HepG2 (cell line): ENCODE measurements around the gene HOXA9. TPM values are rescaled to one million over a fixed set of nuclear protein-coding genes. Genes with fewer than 3 reads are reported as not detected.
A peak's percentile ranks its signal among the peaks of the same experiment; 100 is the strongest.

Experiments
- BORCS8-MEF2B ChIP-seq: sonication (generic); formaldehyde crosslinking; IDR thresholded peaks from 2 replicates; pipeline ENCODE4 v1.8.0; 2022; ENCODE audit warnings: mild to moderate bottlenecking, missing genetic modification reagents
- CBX2 ChIP-seq, 2 experiments: fragments of 200-600 bp in 1 of 2; sonication (generic); formaldehyde crosslinking in 1 of 2; IDR thresholded peaks; 2 replicates each; pipeline versions ENCODE4 v1.7.0 to v1.8.1; 2018 to 2022; ENCODE audit warnings: low read depth in 2 of 2, low read length in 1 of 2, mild to moderate bottlenecking in 1 of 2, missing genetic modification reagents in 1 of 2
- KLF12 ChIP-seq: sonication (generic); formaldehyde crosslinking; IDR thresholded peaks from 2 replicates; pipeline ENCODE4 v1.4.0; 2020; ENCODE audit warnings: missing genetic modification reagents, borderline replicate concordance
- MIER2 ChIP-seq: IDR thresholded peaks from 2 replicates; pipeline ENCODE4 v1.6.1; 2016; ENCODE audit warnings: missing biosample characterization, missing genetic modification reagents
- MTA1 ChIP-seq: sonication (generic); formaldehyde crosslinking; IDR thresholded peaks from 2 replicates; pipeline ENCODE4 v1.4.0; 2020; ENCODE audit warnings: missing genetic modification reagents, mild to moderate bottlenecking, borderline replicate concordance
- ZNF549 ChIP-seq: sonication (generic); formaldehyde crosslinking; IDR thresholded peaks from 2 replicates; pipeline ENCODE4 v1.5.0; 2020; ENCODE audit warnings: missing genetic modification reagents
- ZNF563 ChIP-seq: sonication (generic); formaldehyde crosslinking; IDR thresholded peaks from 2 replicates; pipeline ENCODE4 v1.8.0; 2022; ENCODE audit warnings: mild to moderate bottlenecking, moderate library complexity, missing genetic modification reagents
- polyA plus RNA-seq, 8 experiments: library from polyadenylated mRNA; depleted of rRNA in 3 of 8; stranded (reverse) in 7 of 8; unstranded in 1 of 8; fragments of >200 nt; fragmentation: Illumina TruSeq in 4 of 8; extraction: Trizol in 4 of 8; gene quantifications; 2 replicates each; pipeline versions ENCODE4 v1.2.1 to v1.2.3, GENCODE V29; 2011 to 2016; ENCODE audit warnings: low read depth in 4 of 8, missing spikeins in 1 of 8, mixed read lengths in 1 of 8; ENCODE audit not compliant: insufficient read depth in 1 of 8
- total RNA-seq, 5 experiments: library from RNA; depleted of rRNA; stranded (reverse); fragments of >200 nt; fragmentation: Illumina TruSeq; extraction: Trizol; gene quantifications; 2 replicates each; pipeline ENCODE4 v1.2.3, GENCODE V29; 2016; ENCODE audit warnings: low read depth in 1 of 5
- TF ChIP-seq, protein P1 (sequence below): sonication (generic); formaldehyde crosslinking; IDR thresholded peaks from 2 replicates; pipeline ENCODE4 v1.8.0; 2023; ENCODE audit warnings: mild to moderate bottlenecking, missing genetic modification reagents
- TF ChIP-seq, protein P2 (sequence below): sonication (generic); formaldehyde crosslinking; IDR thresholded peaks from 2 replicates; pipeline ENCODE4 v1.4.0; 2020; ENCODE audit warnings: mild to moderate bottlenecking, missing genetic modification reagents, borderline replicate concordance
- TF ChIP-seq, protein P3 (sequence below): sonication (generic); formaldehyde crosslinking; IDR thresholded peaks from 2 replicates; pipeline ENCODE4 v1.5.0; 2020; ENCODE audit warnings: mild to moderate bottlenecking, missing genetic modification reagents, borderline replicate concordance
- TF ChIP-seq, protein P4 (sequence below): IDR thresholded peaks from 2 replicates; pipeline ENCODE4 v1.6.1; 2016; ENCODE audit warnings: low read depth

HOXA9 gene
- total and polyA plus RNA-seq, 2 of the 13 experiments (the other 11 are each of a cell fraction or from before 2014, with no cell fraction given), result not detected

DNA sequence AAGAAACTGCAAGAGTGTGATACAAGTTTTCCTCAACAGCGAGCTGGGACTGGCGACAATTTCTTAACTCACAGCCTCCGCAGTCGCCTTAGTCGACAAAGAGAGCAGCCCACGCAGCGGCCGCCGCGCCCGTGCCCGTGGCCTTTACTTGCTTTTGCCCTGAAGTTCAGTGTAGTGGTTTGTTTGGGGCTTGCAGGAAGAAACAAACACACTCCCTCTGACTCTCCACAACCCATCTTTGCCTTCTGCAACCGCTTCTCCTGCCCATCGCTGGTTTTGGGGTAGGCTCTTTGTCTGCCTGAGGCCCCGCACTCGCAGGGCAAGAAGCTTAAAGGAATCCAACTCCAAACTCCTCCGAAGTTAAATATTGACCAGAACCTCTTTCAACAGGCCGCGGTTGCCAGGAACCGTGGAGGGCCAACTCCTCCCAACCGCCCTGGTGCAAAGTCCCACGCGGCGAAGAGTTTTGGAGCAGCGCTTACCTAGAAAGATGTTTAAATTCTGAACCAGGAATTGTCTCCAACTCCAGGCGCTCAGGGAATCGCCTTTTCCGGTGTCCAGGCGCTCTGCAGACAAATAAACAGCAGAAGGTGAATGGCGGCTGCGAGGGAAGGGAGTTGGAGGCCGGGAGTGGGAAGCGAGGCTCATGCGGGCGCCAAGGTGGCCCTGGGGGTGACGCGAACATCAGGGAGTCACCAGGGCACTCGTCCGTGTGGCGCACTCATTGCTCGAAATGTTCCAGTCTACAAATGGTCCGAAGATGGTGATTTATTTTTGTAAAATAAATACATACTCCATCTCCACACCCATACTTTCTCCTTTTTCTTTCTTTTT, 43.0 kb downstream of the HOXA9 start (continued):
- TF ChIP-seq, protein P1, sequence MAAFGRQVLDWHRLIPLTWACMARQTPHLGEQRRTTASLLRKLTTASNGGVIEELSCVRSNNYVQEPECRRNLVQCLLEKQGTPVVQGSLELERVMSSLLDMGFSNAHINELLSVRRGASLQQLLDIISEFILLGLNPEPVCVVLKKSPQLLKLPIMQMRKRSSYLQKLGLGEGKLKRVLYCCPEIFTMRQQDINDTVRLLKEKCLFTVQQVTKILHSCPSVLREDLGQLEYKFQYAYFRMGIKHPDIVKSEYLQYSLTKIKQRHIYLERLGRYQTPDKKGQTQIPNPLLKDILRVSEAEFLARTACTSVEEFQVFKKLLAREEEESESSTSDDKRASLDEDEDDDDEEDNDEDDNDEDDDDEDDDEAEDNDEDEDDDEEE (CRISPR knock-in tag), result no peak
- TF ChIP-seq BORCS8-MEF2B, result peak; percentile 55; the same call in 1 of the 2 replicates
- TF ChIP-seq, protein P2, sequence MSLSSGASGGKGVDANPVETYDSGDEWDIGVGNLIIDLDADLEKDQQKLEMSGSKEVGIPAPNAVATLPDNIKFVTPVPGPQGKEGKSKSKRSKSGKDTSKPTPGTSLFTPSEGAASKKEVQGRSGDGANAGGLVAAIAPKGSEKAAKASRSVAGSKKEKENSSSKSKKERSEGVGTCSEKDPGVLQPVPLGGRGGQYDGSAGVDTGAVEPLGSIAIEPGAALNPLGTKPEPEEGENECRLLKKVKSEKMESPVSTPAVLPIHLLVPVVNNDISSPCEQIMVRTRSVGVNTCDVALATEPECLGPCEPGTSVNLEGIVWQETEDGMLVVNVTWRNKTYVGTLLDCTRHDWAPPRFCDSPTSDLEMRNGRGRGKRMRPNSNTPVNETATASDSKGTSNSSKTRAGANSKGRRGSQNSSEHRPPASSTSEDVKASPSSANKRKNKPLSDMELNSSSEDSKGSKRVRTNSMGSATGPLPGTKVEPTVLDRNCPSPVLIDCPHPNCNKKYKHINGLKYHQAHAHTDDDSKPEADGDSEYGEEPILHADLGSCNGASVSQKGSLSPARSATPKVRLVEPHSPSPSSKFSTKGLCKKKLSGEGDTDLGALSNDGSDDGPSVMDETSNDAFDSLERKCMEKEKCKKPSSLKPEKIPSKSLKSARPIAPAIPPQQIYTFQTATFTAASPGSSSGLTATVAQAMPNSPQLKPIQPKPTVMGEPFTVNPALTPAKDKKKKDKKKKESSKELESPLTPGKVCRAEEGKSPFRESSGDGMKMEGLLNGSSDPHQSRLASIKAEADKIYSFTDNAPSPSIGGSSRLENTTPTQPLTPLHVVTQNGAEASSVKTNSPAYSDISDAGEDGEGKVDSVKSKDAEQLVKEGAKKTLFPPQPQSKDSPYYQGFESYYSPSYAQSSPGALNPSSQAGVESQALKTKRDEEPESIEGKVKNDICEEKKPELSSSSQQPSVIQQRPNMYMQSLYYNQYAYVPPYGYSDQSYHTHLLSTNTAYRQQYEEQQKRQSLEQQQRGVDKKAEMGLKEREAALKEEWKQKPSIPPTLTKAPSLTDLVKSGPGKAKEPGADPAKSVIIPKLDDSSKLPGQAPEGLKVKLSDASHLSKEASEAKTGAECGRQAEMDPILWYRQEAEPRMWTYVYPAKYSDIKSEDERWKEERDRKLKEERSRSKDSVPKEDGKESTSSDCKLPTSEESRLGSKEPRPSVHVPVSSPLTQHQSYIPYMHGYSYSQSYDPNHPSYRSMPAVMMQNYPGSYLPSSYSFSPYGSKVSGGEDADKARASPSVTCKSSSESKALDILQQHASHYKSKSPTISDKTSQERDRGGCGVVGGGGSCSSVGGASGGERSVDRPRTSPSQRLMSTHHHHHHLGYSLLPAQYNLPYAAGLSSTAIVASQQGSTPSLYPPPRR (CRISPR knock-in tag), result peak; percentile 79; the same call in 1 of the 2 replicates
- TF ChIP-seq ZNF549 (CRISPR knock-in tag), result no peak
- TF ChIP-seq MIER2, result 0 out of 2 replicates have a peak, but pooled peaks have one; percentile 37
- TF ChIP-seq ZNF563 (CRISPR knock-in tag), result peak; percentile 40; the same call in 1 of the 2 replicates
- TF ChIP-seq, protein P3, sequence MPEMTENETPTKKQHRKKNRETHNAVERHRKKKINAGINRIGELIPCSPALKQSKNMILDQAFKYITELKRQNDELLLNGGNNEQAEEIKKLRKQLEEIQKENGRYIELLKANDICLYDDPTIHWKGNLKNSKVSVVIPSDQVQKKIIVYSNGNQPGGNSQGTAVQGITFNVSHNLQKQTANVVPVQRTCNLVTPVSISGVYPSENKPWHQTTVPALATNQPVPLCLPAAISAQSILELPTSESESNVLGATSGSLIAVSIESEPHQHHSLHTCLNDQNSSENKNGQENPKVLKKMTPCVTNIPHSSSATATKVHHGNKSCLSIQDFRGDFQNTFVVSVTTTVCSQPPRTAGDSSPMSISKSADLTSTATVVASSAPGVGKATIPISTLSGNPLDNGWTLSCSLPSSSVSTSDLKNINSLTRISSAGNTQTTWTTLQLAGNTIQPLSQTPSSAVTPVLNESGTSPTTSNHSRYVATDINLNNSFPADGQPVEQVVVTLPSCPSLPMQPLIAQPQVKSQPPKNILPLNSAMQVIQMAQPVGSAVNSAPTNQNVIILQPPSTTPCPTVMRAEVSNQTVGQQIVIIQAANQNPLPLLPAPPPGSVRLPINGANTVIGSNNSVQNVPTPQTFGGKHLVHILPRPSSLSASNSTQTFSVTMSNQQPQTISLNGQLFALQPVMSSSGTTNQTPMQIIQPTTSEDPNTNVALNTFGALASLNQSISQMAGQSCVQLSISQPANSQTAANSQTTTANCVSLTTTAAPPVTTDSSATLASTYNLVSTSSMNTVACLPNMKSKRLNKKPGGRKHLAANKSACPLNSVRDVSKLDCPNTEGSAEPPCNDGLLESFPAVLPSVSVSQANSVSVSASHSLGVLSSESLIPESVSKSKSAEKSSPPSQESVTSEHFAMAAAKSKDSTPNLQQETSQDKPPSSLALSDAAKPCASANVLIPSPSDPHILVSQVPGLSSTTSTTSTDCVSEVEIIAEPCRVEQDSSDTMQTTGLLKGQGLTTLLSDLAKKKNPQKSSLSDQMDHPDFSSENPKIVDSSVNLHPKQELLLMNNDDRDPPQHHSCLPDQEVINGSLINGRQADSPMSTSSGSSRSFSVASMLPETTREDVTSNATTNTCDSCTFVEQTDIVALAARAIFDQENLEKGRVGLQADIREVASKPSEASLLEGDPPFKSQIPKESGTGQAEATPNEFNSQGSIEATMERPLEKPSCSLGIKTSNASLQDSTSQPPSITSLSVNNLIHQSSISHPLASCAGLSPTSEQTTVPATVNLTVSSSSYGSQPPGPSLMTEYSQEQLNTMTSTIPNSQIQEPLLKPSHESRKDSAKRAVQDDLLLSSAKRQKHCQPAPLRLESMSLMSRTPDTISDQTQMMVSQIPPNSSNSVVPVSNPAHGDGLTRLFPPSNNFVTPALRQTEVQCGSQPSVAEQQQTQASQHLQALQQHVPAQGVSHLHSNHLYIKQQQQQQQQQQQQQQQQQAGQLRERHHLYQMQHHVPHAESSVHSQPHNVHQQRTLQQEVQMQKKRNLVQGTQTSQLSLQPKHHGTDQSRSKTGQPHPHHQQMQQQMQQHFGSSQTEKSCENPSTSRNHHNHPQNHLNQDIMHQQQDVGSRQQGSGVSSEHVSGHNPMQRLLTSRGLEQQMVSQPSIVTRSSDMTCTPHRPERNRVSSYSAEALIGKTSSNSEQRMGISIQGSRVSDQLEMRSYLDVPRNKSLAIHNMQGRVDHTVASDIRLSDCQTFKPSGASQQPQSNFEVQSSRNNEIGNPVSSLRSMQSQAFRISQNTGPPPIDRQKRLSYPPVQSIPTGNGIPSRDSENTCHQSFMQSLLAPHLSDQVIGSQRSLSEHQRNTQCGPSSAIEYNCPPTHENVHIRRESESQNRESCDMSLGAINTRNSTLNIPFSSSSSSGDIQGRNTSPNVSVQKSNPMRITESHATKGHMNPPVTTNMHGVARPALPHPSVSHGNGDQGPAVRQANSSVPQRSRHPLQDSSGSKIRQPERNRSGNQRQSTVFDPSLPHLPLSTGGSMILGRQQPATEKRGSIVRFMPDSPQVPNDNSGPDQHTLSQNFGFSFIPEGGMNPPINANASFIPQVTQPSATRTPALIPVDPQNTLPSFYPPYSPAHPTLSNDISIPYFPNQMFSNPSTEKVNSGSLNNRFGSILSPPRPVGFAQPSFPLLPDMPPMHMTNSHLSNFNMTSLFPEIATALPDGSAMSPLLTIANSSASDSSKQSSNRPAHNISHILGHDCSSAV (CRISPR knock-in tag), result no peak
- TF ChIP-seq KLF12 (CRISPR knock-in tag), result 0 out of 2 replicates have a peak, but pooled peaks have one; percentile 35
- TF ChIP-seq, protein P4, sequence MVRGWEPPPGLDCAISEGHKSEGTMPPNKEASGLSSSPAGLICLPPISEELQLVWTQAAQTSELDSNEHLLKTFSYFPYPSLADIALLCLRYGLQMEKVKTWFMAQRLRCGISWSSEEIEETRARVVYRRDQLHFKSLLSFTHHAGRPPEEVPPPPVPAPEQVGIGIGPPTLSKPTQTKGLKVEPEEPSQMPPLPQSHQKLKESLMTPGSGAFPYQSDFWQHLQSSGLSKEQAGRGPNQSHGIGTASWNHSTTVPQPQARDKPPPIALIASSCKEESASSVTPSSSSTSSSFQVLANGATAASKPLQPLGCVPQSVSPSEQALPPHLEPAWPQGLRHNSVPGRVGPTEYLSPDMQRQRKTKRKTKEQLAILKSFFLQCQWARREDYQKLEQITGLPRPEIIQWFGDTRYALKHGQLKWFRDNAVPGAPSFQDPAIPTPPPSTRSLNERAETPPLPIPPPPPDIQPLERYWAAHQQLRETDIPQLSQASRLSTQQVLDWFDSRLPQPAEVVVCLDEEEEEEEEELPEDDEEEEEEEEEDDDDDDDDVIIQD (CRISPR knock-in tag), result no peak
- peak; percentile 67; the same call in 1 of the 2 replicates for TF ChIP-seq MTA1 (CRISPR knock-in tag)
- TF ChIP-seq CBX2 (IDR thresholded peaks at IDR 0.05; ENCODE audit: low read depth, low read length), result no peak
- no peak for TF ChIP-seq CBX2 (CRISPR knock-in tag; IDR thresholded peaks at IDR 0.05; ENCODE audit: low read depth)
